CD4-positive, alpha-beta T cell treated with Interleukin-17A for 1 hour (primary cell): ENCODE data around the gene COL23A1.
"Not testable (repeated sequence)": the region's sequence is repeated elsewhere in the genome, so short reads cannot be mapped to it uniquely, and the experiment has no call there.

Source experiments
- DNase-seq: peaks from one replicate; pipeline ENCODE4 v3.0.0-alpha.2; 2020

The COL23A1 gene

GRCh38 chr5:178273665-178274541 lies 316.3 kb downstream of the COL23A1 start:
- no peak for DNase-seq

- DNase-seq = no peak
These were observed 317.2 kb downstream of the COL23A1 start for GRCh38 chr5:178273041-178273440.

GRCh38 chr5:178272591-178272990 lies 317.6 kb downstream of the COL23A1 start:
- DNase-seq = no peak

GRCh38 chr5:178271726-178272479 lies 318.3 kb downstream of the COL23A1 start:
- DNase-seq = no peak

GRCh38 chr5:178271231-178271630 lies 319.0 kb downstream of the COL23A1 start:
- no peak for DNase-seq

GRCh38 chr5:178269499-178269898 lies 320.7 kb downstream of the COL23A1 start:
- DNase-seq = no peak

GRCh38 chr5:178267876-178268275 lies 322.3 kb downstream of the COL23A1 start:
- no peak for DNase-seq

- DNase-seq = no peak
These were observed 322.9 kb downstream of the COL23A1 start for GRCh38 chr5:178267245-178267644.

- no peak for DNase-seq
These were observed 323.6 kb downstream of the COL23A1 start for GRCh38 chr5:178266581-178266980.

- no peak for DNase-seq
These were observed 324.4 kb downstream of the COL23A1 start for GRCh38 chr5:178265746-178266145.

- no peak for DNase-seq
These were observed 326.1 kb downstream of the COL23A1 start for GRCh38 chr5:178264044-178264443.

GRCh38 chr5:178261666-178262600 lies 328.3 kb downstream of the COL23A1 start:
- DNase-seq = no peak

GRCh38 chr5:178259623-178260536 lies 330.3 kb downstream of the COL23A1 start:
- DNase-seq = no peak

- DNase-seq = no peak
These were observed 332.5 kb downstream of the COL23A1 start for GRCh38 chr5:178257650-178258049.

- no peak for DNase-seq
These were observed 333.4 kb downstream of the COL23A1 start for GRCh38 chr5:178256746-178257145.

- DNase-seq = not testable (repeated sequence)
These were observed 336.6 kb downstream of the COL23A1 start for GRCh38 chr5:178253632-178254031.

- DNase-seq = no peak
These were observed 337.9 kb downstream of the COL23A1 start for GRCh38 chr5:178252258-178252657.

- no peak for DNase-seq
These were observed 339.9 kb downstream of the COL23A1 start for GRCh38 chr5:178250263-178250662.

GRCh38 chr5:178249191-178249989 lies 340.8 kb downstream of the COL23A1 start:
- peak; percentile 66 for DNase-seq

- DNase-seq = no peak
These were observed 341.4 kb downstream of the COL23A1 start for GRCh38 chr5:178248750-178249149.
